Memory B cell (primary cell): Measurements from ENCODE around the gene DAZAP1.

ENCODE experiments used
- ATAC-seq: fragments of 150-1000 bp; cut with Tn5 transposase; 2 replicates; pipeline ENCODE4 v1.10.0; 2021; ENCODE audit warnings: low read depth, mild to moderate bottlenecking, moderate library complexity
- DNase-seq, 2 donors: peaks; one replicate each; pipeline ENCODE4 v3.0.0; 2022; ENCODE audit warnings: low spot score in 2 of 2
- H3K27ac Mint-ChIP-seq: one replicate; pipeline ENCODE4 v1.8.0; 2022; ENCODE audit warnings: mild to moderate bottlenecking, moderate library complexity, mixed read lengths
- H3K27me3 Mint-ChIP-seq: one replicate; pipeline ENCODE4 v1.8.0; 2022; ENCODE audit warnings: mixed read lengths
- H3K36me3 Mint-ChIP-seq: one replicate; pipeline ENCODE4 v1.8.0; 2022; ENCODE audit warnings: mild to moderate bottlenecking, mixed read lengths
- H3K4me1 Mint-ChIP-seq: one replicate; pipeline ENCODE4 v1.8.0; 2022; ENCODE audit warnings: mixed read lengths
- H3K4me3 Mint-ChIP-seq: one replicate; pipeline ENCODE4 v1.8.0; 2022; ENCODE audit warnings: mild to moderate bottlenecking, moderate library complexity, mixed read lengths
- H3K9me3 Mint-ChIP-seq: one replicate; pipeline ENCODE4 v1.8.0; 2022; ENCODE audit warnings: mixed read lengths

Gene DAZAP1

DNA sequence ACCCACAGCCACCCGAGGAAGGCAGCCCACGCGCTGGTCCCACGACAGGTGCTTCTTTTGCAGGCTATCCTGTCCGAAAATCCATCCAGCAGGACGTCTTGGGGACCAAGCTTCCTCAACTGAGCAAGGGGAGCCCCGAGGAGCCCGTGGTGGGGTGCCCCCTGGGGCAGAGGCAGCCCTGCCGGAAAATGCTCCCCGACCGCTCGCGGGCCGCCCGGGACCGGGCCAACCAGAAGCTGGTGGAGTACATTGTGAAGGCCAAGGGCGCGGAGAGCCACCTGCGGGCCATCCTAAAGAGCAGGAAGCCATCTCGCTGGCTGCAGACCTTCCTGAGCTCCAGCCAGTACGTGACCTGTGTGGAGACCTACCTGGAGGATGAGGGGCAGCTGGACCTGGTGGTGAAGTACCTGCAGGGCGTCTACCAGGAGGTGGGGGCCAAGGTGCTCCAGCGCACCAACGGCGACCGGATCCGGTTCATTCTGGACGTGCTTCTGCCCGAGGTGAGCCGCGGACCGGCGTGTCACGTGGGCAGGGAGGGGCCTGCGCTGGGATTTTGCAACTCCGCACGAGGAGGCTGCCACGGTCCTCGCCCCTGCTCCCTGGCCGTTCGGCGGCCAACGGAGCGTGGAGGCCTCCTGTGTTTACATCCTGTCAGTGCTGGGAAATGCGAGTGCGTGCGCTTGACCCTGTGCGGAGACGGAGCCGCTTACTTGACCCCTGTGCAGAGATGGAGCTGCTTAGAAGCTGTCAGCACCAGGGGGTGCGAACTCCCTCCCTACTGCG lies 36.6 kb upstream of the DAZAP1 start:
- DNase-seq (no peak), ATAC-seq (no peak)
- Mint-ChIP-seq H3K4me3 (no peak overlapping the region), H3K27ac (no peak overlapping the region), H3K4me1 (no peaks in the 10 kb centered on the region), H3K27me3 (no peaks in the 10 kb centered on the region), H3K9me3 (no peaks in the 10 kb centered on the region), H3K36me3 (peaks cover 12% of the 10 kb centered on the region)

- Mint-ChIP-seq H3K4me3 (no peak overlapping the region), H3K9me3 (no peaks in the 10 kb centered on the region), H3K36me3 (peaks cover 12% of the 10 kb centered on the region), H3K27ac (no peak overlapping the region), H3K4me1 (no peaks in the 10 kb centered on the region), H3K27me3 (no peaks in the 10 kb centered on the region)
- ATAC-seq (no peak), DNase-seq (no peak)
Measured at GRCh38 chr19:1373042-1373533, 34.3 kb upstream of the DAZAP1 start.

DNA sequence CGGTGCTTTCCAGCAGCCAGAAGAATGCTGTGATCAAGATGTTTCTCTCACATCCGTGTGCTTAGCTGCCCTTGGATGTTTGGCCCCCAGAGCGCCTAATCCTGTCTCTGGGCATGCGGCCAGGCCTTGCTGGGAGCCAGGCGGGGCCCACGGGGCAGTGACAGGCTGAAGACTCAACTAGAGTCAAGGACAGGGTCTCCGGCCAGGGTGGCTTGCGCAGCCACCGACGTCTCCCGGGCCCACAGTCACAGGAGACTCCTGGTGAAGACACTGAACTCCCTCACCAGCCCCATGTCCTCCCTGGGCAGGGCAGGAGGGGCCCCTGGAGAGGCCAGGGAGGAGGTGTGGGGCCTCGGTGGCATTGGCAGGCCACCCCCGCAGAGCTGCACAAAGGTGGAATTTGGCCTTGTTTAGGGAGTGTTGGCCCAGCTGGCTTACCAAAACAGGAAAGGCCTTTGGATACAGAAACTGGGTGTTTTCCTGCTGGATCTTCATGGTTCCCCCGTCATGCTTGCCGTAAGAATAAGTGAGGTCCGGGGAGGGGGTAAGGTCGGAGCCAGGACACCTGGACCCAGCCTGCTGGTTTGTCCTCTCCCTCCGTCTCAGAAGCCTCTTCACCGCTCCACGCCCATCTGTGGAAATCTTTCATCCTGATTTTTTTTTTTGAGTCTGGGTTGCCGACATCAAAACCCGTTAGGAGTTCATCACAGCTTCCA lies 33.7 kb upstream of the DAZAP1 start:
- Mint-ChIP-seq H3K4me1 (no peaks in the 10 kb centered on the region), H3K27me3 (no peaks in the 10 kb centered on the region), H3K4me3 (no peak overlapping the region), H3K27ac (no peak overlapping the region), H3K9me3 (no peaks in the 10 kb centered on the region), H3K36me3 (peaks cover 12% of the 10 kb centered on the region)
- ATAC-seq (no peak), DNase-seq (no peak)

DNA sequence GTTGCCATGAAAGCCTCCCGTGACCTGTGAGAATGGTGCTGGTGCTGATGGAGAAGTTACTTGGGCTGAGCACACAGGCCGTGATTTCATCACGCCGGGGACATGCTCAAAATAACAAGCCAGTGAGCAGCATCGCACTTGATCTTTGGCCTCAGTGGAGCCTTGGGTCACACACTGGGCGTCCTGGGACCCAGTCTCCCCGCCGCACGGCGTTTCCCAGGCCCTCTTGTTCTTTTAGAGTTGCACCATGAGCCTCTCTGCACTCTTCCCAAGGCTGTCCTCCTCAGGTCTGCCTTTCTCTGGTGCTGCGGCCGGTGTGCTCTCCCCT lies 33.2 kb upstream of the DAZAP1 start:
- no peak for ATAC-seq
- no peaks in the 10 kb centered on the region for H3K9me3 Mint-ChIP-seq
- peaks cover 12% of the 10 kb centered on the region for H3K36me3 Mint-ChIP-seq
- no peaks in the 10 kb centered on the region for H3K4me1 Mint-ChIP-seq
- no peak for DNase-seq
- no peak overlapping the region for H3K27ac Mint-ChIP-seq
- H3K27me3 Mint-ChIP-seq = no peaks in the 10 kb centered on the region
- no peak overlapping the region for H3K4me3 Mint-ChIP-seq

DNA sequence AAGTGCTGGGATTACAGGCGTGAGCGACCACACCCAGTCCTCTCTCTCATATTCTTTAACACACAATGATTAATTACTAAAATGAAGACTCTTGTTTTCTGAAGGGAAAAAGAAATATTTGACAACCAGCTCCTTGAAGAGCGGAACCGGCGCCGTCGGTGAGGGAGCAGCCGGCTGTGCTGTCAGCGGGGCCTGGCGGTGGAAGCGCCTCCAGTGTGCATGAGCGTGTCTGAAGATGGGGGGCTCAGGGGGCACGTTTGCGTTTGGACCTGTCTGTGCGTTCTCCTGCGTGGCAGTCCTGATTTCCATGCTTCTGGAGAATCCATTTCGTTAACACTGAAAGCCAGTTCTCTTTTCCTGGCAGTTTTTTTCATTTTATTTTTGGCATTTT lies 31.0 kb upstream of the DAZAP1 start:
- H3K36me3 Mint-ChIP-seq = peaks cover 7% of the 10 kb centered on the region
- DNase-seq (no peak), ATAC-seq (no peak)
- no peaks in the 10 kb centered on the region for H3K27me3 Mint-ChIP-seq
- no peaks in the 10 kb centered on the region for H3K9me3 Mint-ChIP-seq
- H3K4me1 Mint-ChIP-seq = no peaks in the 10 kb centered on the region
- no peak overlapping the region for H3K4me3 Mint-ChIP-seq
- H3K27ac Mint-ChIP-seq = no peak overlapping the region

DNA sequence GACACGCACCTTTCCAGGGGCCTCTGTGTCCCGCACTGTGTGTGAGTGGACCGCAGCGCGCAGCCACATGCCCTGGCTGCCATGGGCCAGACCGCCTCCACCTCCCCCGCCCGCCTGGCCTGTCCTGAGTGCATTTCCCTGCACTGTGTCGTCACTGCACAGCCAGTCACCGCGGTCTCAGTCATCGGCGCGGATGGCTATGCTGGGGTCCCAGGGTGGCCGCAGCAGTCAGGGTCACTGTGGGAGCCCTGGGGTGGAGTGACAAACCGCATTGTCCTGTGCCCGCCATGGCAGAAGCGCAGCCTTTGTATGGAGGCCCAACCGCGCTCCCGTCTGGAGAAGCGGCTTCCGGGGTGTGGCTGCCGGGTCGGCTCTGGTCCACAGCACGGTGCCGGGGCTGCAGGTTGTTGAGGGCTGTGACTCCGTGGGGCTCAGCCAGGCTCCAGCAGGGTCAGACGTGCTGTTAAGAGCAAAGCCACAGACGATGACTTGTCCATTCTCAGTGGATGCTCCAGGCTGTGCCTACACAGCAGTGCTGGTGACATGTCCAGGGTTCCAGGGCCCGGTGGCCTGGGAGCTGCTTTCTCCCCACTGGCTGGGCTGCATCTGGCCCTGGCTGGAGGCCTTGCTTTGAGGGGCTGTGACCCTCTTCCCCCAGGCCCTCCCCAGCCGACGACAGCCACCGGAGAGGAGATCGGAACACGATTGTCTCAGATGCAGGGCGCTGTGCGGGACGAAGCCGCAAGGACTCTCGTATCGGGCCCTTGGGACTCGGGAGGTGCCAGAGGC lies 30.0 kb upstream of the DAZAP1 start:
- H3K36me3 Mint-ChIP-seq = peaks cover 7% of the 10 kb centered on the region
- ATAC-seq = no peak
- H3K27ac Mint-ChIP-seq = no peak overlapping the region
- no peak for DNase-seq
- no peak overlapping the region for H3K4me3 Mint-ChIP-seq
- H3K4me1 Mint-ChIP-seq = no peaks in the 10 kb centered on the region
- no peaks in the 10 kb centered on the region for H3K27me3 Mint-ChIP-seq
- H3K9me3 Mint-ChIP-seq = no peaks in the 10 kb centered on the region

DNA sequence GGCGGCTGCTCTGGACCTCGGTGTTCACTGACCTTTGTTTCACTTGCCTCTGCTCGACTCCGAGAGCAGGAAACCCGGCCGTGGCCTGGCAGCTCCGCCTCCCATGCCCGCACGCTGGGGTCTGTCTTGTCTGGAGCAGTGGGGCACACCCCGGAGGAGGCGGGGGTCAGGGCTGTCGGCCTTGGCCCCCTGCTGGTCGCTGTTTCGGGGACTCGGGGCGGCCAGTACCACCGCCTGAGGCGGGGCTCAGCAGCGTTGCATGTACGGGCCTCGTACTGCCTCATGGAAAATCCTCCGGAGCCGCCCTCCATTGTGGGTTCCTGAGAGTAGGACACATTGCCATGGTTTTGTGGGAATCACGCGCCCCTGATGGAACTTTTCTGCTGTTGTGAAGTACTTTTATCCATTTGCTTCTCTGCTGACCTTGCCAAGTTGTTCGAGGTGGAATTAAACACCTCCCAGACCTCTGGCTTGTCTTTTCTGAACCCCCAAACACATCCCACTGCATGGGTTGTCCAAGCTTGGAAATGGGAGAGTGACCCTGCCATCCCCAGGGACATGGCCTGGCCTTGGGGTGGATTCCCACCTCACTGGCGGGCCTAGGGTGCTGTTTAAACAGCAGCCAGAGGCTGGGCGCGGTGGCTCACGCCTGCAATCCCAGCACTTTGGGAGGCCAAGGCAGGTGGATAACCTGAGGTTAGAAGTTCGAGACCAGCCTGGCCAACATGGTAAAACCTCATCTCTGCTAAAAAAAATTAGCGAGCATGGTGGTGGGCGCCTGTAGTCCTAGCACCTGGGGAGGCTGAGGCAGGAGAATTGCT lies 29.2 kb upstream of the DAZAP1 start:
- DNase-seq = no peak
- no peak overlapping the region for H3K27ac Mint-ChIP-seq
- no peak for ATAC-seq

DNA sequence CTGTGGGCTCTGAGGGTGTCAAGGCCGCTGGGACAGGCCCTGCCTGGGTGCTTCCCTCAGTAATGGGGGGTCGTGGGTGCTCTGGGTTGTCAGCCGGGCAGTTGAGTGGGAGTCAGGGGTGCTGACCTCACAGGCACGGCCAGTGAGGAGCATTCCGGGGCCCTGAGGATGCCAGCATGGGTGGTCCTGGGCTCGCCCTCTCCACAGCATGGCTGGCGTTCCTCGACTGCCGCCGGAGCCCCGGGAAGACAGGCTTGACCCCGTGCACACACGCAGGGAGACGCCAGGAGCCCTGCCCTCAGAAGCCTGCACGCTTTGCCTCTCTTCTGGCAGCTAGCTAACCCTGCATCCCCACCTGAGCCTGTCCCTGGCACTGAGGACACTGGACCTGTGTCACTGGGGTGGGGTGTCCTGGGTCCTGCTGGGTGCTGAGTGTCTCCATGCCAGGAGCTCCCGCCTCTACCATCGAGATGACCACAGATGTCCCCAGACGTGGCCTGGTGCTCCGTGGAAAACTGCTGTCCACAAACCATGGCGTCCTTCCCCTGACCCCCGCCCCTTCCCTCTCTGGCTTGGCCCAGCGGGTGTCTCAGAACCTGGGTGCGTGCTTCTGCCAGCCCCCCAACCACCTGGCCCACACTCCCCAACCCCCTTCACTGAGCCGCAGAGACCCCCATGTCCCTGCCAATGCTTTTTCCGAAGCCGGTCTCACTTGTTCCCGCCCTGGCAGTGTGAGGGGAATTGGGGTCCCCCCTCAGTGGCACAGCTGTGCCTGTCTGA lies 28.1 kb upstream of the DAZAP1 start:
- ATAC-seq (no peak), DNase-seq (no peak)
- H3K27me3 Mint-ChIP-seq = no peaks in the 10 kb centered on the region
- H3K4me3 Mint-ChIP-seq = no peak overlapping the region
- H3K27ac Mint-ChIP-seq = no peak overlapping the region
- H3K36me3 Mint-ChIP-seq = peaks cover 6% of the 10 kb centered on the region
- no peaks in the 10 kb centered on the region for H3K9me3 Mint-ChIP-seq
- H3K4me1 Mint-ChIP-seq = peaks cover 6% of the 10 kb centered on the region

More for the DNA sequence above, 29.2 kb upstream of the DAZAP1 start:
- Mint-ChIP-seq H3K27me3 (no peaks in the 10 kb centered on the region), H3K36me3 (peaks cover 7% of the 10 kb centered on the region), H3K4me3 (no peak overlapping the region), H3K9me3 (no peaks in the 10 kb centered on the region), H3K4me1 (peaks cover 3% of the 10 kb centered on the region)

GRCh38 chr19:1379961-1380489 lies 27.4 kb upstream of the DAZAP1 start:
- Mint-ChIP-seq H3K4me1 (peaks cover 9% of the 10 kb centered on the region), H3K36me3 (peaks cover 4% of the 10 kb centered on the region), H3K27me3 (no peaks in the 10 kb centered on the region), H3K9me3 (no peaks in the 10 kb centered on the region), H3K4me3 (no peak overlapping the region), H3K27ac (no peak overlapping the region)
- no peak for ATAC-seq
- no peak for DNase-seq

- Mint-ChIP-seq H3K36me3 (peaks cover 1% of the 10 kb centered on the region), H3K27me3 (no peaks in the 10 kb centered on the region), H3K27ac (no peak overlapping the region), H3K9me3 (no peaks in the 10 kb centered on the region), H3K4me1 (peaks cover 12% of the 10 kb centered on the region), H3K4me3 (no peak overlapping the region)
- ATAC-seq = no peak
- no peak for DNase-seq
Measured at GRCh38 chr19:1382250-1382649, 25.1 kb upstream of the DAZAP1 start.

DNA sequence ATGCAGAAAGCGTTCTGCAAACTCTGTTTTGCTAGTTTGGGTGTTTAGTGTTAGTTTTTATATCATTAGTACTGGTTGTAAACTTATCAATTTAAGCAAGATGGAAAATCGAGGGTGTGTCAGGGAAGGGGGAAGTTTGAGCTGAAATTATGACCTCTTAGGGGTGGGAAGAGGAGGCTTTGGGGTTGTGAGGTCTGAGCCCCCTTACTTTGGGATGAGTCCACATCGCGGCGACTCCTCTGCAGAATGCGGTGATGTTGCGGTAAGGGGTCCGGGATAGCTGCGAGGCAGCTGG lies 24.4 kb upstream of the DAZAP1 start:
- Mint-ChIP-seq H3K9me3 (no peaks in the 10 kb centered on the region), H3K4me3 (peak overlapping the region; percentile 93), H3K27me3 (no peaks in the 10 kb centered on the region), H3K27ac (peak overlapping the region; percentile 100), H3K36me3 (peaks cover 2% of the 10 kb centered on the region), H3K4me1 (peaks cover 12% of the 10 kb centered on the region)
- ATAC-seq (no peak), DNase-seq (no peak)

DNA sequence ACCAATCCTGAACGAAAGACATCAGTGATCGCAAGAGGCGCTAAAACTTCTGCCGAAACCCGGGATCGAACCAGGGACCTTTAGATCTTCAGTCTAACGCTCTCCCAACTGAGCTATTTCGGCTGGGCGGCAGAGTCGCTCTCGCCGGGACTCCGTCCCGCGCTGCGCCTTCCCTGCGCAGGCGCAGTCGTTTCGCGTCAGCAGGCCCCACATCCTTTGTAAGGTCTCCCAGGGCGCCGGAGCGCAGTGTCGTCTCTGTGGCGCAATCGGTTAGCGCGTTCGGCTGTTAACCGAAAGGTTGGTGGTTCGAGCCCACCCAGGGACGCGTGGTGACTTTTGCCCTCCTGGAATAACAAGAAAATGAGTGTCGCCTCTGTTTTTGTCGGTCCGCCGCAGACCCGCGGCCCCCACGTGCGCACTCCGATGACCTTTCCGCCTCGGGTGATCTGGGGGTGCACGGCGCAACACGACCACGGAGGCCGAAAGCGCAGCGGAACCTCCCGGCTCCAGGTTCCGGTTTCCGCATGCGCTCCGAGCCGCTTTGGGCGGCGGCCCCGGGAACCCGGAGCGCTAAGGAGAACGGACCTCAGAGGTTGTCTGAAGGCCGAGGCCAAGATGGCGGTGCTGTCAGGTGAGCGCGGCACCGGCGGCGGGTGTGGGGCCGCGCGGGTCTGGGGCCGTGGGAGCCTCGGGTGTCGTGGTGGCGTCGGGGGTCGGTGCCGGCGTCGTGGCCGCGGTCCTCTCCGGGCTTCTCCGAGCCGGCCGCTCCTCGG lies 23.9 kb upstream of the DAZAP1 start, which contains the start of gene NDUFS7:
Gene NDUFS7 (plus strand): TSS at position 596 of the 773 bp plus-strand sequence. CDS start 20 bp downstream, at position 616.
- DNase-seq = peak; percentile 99 to 100
- no peaks in the 10 kb centered on the region for H3K9me3 Mint-ChIP-seq
- H3K4me1 Mint-ChIP-seq = peaks cover 12% of the 10 kb centered on the region
- peak within 1 kb of the TSS; percentile 93 for H3K4me3 Mint-ChIP-seq
- H3K36me3 Mint-ChIP-seq = peaks cover 4% of the 10 kb centered on the region
- peak within 1 kb of the TSS; percentile 100 for H3K27ac Mint-ChIP-seq
- peak; percentile 81 for ATAC-seq
- no peaks in the 10 kb centered on the region for H3K27me3 Mint-ChIP-seq
